Measurements from ENCODE around the gene CCR8.

CCR8 gene

GRCh38 chr3:39329493-39329892, at the start of gene CCR8:
CCR8 (plus strand) TSS chr3:39329709; CDS start chr3:39332332, 2,623 bp downstream.
- Mint-ChIP-seq H3K4me1 (no peaks in the 10 kb centered on the region), H3K4me3 (no peak within 1 kb of the TSS), H3K36me3 (ENCODE audit: low read depth) (no peaks in the 10 kb centered on the region)

GRCh38 chr3:39279745-39280517, 49.6 kb upstream of the CCR8 start, which contains the start of gene CX3CR1:
CX3CR1 (minus strand) TSS chr3:39280036; CDS start chr3:39266509, 13,527 bp downstream.
- TF ChIP-seq CTCF (IDR thresholded peaks at IDR 0.05; ENCODE audit: unreplicated experiment in 3 of 3), result no peak
- peak within 1 kb of the TSS in 1 of 3 experiments; percentile 23 for H3K4me3 Mint-ChIP-seq
- no peaks in the 10 kb centered on the region for H3K27me3 Mint-ChIP-seq (ENCODE audit: low read depth)
- peak within 1 kb of the TSS in 2 of 3 experiments; percentile 73 to 75 for H3K27ac Mint-ChIP-seq
- H3K9me3 Mint-ChIP-seq, result no peaks in the 10 kb centered on the region
- H3K4me1 Mint-ChIP-seq, result peaks cover 40% of the 10 kb centered on the region
- H3K36me3 Mint-ChIP-seq (ENCODE audit: low read depth), result no peaks in the 10 kb centered on the region

More at GRCh38 chr3:39329493-39329892, at the start of gene CCR8:
- no peaks in the 10 kb centered on the region for H3K27me3 Mint-ChIP-seq (ENCODE audit: low read depth)
- no peaks in the 10 kb centered on the region for H3K9me3 Mint-ChIP-seq
- TF ChIP-seq CTCF (IDR thresholded peaks at IDR 0.05; ENCODE audit: unreplicated experiment in 3 of 3), result no peak
- H3K27ac Mint-ChIP-seq, result no peak within 1 kb of the TSS

- H3K27me3 Mint-ChIP-seq (ENCODE audit: low read depth), result no peaks in the 10 kb centered on the region
- H3K4me3 Mint-ChIP-seq, result no peak overlapping the region
- H3K9me3 Mint-ChIP-seq, result no peaks in the 10 kb centered on the region
- no peak for TF ChIP-seq CTCF (IDR thresholded peaks at IDR 0.05; ENCODE audit: unreplicated experiment in 3 of 3)
- peak overlapping the region in 1 of 3 experiments; percentile 35 for H3K27ac Mint-ChIP-seq
- H3K36me3 Mint-ChIP-seq (ENCODE audit: low read depth), result no peaks in the 10 kb centered on the region
- H3K4me1 Mint-ChIP-seq, result peaks cover 40% of the 10 kb centered on the region
These were observed 48.9 kb upstream of the CCR8 start for GRCh38 chr3:39280571-39280970.

GRCh38 chr3:39281533-39281932, 48.0 kb upstream of the CCR8 start:
- Mint-ChIP-seq H3K36me3 (ENCODE audit: low read depth) (no peaks in the 10 kb centered on the region), H3K4me1 (peaks cover 40% of the 10 kb centered on the region), H3K4me3 (no peak overlapping the region), H3K9me3 (no peaks in the 10 kb centered on the region), H3K27ac (peak overlapping the region in 2 of 3 experiments; percentile 83 to 88), H3K27me3 (ENCODE audit: low read depth) (no peaks in the 10 kb centered on the region)
- TF ChIP-seq CTCF (IDR thresholded peaks at IDR 0.05; ENCODE audit: unreplicated experiment in 3 of 3), result no peak

- H3K4me3 Mint-ChIP-seq, result no peak overlapping the region
- no peaks in the 10 kb centered on the region for H3K9me3 Mint-ChIP-seq
- H3K4me1 Mint-ChIP-seq, result peaks cover 44% of the 10 kb centered on the region
- no peak for TF ChIP-seq CTCF (IDR thresholded peaks at IDR 0.05; ENCODE audit: unreplicated experiment in 3 of 3)
- H3K27ac Mint-ChIP-seq, result peak overlapping the region in 2 of 3 experiments; percentile 83 to 88
- no peaks in the 10 kb centered on the region for H3K36me3 Mint-ChIP-seq (ENCODE audit: low read depth)
- no peaks in the 10 kb centered on the region for H3K27me3 Mint-ChIP-seq (ENCODE audit: low read depth)
These were observed 47.5 kb upstream of the CCR8 start for GRCh38 chr3:39282057-39282456.

Data from nephron (organoid).